ENCODE measurements around the gene ANXA1. TPM values are rescaled to one million over a fixed set of nuclear protein-coding genes. Genes with fewer than 3 reads are reported as not detected.
"Not testable (repeated sequence)": the region's sequence is repeated elsewhere in the genome, so short reads cannot be mapped to it uniquely, and the experiment has no call there.

The ANXA1 gene
- total RNA-seq, result 10 to 100 TPM; 17.9 to 19.9 TPM

GRCh38 chr9:73151653-73152542, at the start of gene ANXA1:
Gene ANXA1 (plus strand): TSS chr9:73151865. CDS start chr9:73158536, 6,671 bp downstream.
- peak within 1 kb of the TSS; percentile 79 for H3K27ac Mint-ChIP-seq
- H3K4me1 Mint-ChIP-seq (ENCODE audit: low read depth), result peaks cover 73% of the 10 kb centered on the region
- no peaks in the 10 kb centered on the region for H3K27me3 Mint-ChIP-seq (ENCODE audit: low read depth)
- intact Hi-C loops (cut with micrococcal nuclease), result loop anchor here (5.0 to 10.0 kb wide), 6 partner anchors 567 to 1993 kb away; partner anchors contain the start of genes CEMIP2, NMRK1 and OSTF1
- no peaks in the 10 kb centered on the region for H3K36me3 Mint-ChIP-seq (ENCODE audit: low read depth)
- H3K4me3 Mint-ChIP-seq, result peak within 1 kb of the TSS; percentile 68
- DNase-seq, result no peak
- CTCF ChIA-PET, result interaction anchor here (0.7 to 1.4 kb wide), 4 partner anchors 9 to 44 kb away, joined by 3 to 5 read pairs (median 4); no protein-coding TSS in a partner anchor
- H3K9me3 Mint-ChIP-seq, result no peaks in the 10 kb centered on the region

GRCh38 chr9:73104342-73104741, 47.3 kb upstream of the ANXA1 start:
- CTCF ChIA-PET, result no interaction called here
- Mint-ChIP-seq H3K4me3 (no peak overlapping the region), H3K9me3 (no peaks in the 10 kb centered on the region), H3K36me3 (ENCODE audit: low read depth) (no peaks in the 10 kb centered on the region), H3K27ac (no peak overlapping the region), H3K27me3 (ENCODE audit: low read depth) (peaks cover 2% of the 10 kb centered on the region), H3K4me1 (ENCODE audit: low read depth) (no peaks in the 10 kb centered on the region)
- DNase-seq, result no peak
- intact Hi-C loops (cut with micrococcal nuclease), result no loop called here

GRCh38 chr9:73104921-73105320, 46.7 kb upstream of the ANXA1 start:
- H3K4me1 Mint-ChIP-seq (ENCODE audit: low read depth), result no peaks in the 10 kb centered on the region
- CTCF ChIA-PET, result interaction anchor here (1.7 kb wide), 1 partner anchor 10 kb away, joined by 4 read pairs; no protein-coding TSS in a partner anchor

GRCh38 chr9:73107489-73108069, 44.1 kb upstream of the ANXA1 start:
- H3K27ac Mint-ChIP-seq; H3K36me3 Mint-ChIP-seq (ENCODE audit: low read depth); H3K4me3 Mint-ChIP-seq; H3K9me3 Mint-ChIP-seq; H3K27me3 Mint-ChIP-seq (ENCODE audit: low read depth); H3K4me1 Mint-ChIP-seq (ENCODE audit: low read depth): not testable (repeated sequence)
- intact Hi-C loops (cut with micrococcal nuclease), result loop anchor here (1.0 kb wide), 2 partner anchors 48 to 77 kb away; no protein-coding TSS in a partner anchor
- CTCF ChIA-PET, result interaction anchor here (0.5 to 8.7 kb wide), 37 partner anchors 9 to 706 kb away, joined by 3 to 167 read pairs (median 4); partner anchors contain the start of gene ANXA1
- DNase-seq, result peak; percentile 83

More at GRCh38 chr9:73104921-73105320, 46.7 kb upstream of the ANXA1 start:
- intact Hi-C loops (cut with micrococcal nuclease), result no loop called here
- Mint-ChIP-seq H3K27ac (no peak overlapping the region), H3K4me3 (no peak overlapping the region), H3K36me3 (ENCODE audit: low read depth) (no peaks in the 10 kb centered on the region), H3K27me3 (ENCODE audit: low read depth) (peaks cover 2% of the 10 kb centered on the region), H3K9me3 (no peaks in the 10 kb centered on the region)
- no peak for DNase-seq

- CTCF ChIA-PET, result interaction anchor here (1.2 to 8.7 kb wide), 4 partner anchors 8 to 68 kb away, joined by 3 to 167 read pairs (median 5); no protein-coding TSS in a partner anchor
- no peaks in the 10 kb centered on the region for H3K27me3 Mint-ChIP-seq (ENCODE audit: low read depth)
- no peaks in the 10 kb centered on the region for H3K36me3 Mint-ChIP-seq (ENCODE audit: low read depth)
- no peaks in the 10 kb centered on the region for H3K9me3 Mint-ChIP-seq
- no peak overlapping the region for H3K27ac Mint-ChIP-seq
- DNase-seq, result no peak
- H3K4me1 Mint-ChIP-seq (ENCODE audit: low read depth), result peaks cover 42% of the 10 kb centered on the region
- intact Hi-C loops (cut with micrococcal nuclease), result loop anchor here (1.0 kb wide), 1 partner anchor 42 kb away; no protein-coding TSS in a partner anchor
- H3K4me3 Mint-ChIP-seq, result no peak overlapping the region
Measured at GRCh38 chr9:73114058-73114457, 37.6 kb upstream of the ANXA1 start.

GRCh38 chr9:73114958-73115357, 36.7 kb upstream of the ANXA1 start:
- Mint-ChIP-seq H3K36me3 (ENCODE audit: low read depth) (no peaks in the 10 kb centered on the region), H3K9me3 (no peaks in the 10 kb centered on the region), H3K27me3 (ENCODE audit: low read depth) (no peaks in the 10 kb centered on the region), H3K4me1 (ENCODE audit: low read depth) (peaks cover 42% of the 10 kb centered on the region), H3K4me3 (no peak overlapping the region), H3K27ac (no peak overlapping the region)
- intact Hi-C loops (cut with micrococcal nuclease), result loop anchor here (1.0 kb wide), 1 partner anchor 41 kb away; no protein-coding TSS in a partner anchor
- no peak for DNase-seq
- CTCF ChIA-PET, result interaction anchor here (0.6 to 1.3 kb wide), 5 partner anchors 9 to 499 kb away, joined by 3 to 6 read pairs (median 4); no protein-coding TSS in a partner anchor

GRCh38 chr9:73116031-73116430, 35.6 kb upstream of the ANXA1 start:
- no peaks in the 10 kb centered on the region for H3K9me3 Mint-ChIP-seq
- peaks cover 42% of the 10 kb centered on the region for H3K4me1 Mint-ChIP-seq (ENCODE audit: low read depth)
- H3K4me3 Mint-ChIP-seq, result no peak overlapping the region
- H3K27ac Mint-ChIP-seq, result no peak overlapping the region
- peak; percentile 17 for DNase-seq
- no peaks in the 10 kb centered on the region for H3K36me3 Mint-ChIP-seq (ENCODE audit: low read depth)
- intact Hi-C loops (cut with micrococcal nuclease), result no loop called here
- CTCF ChIA-PET, result interaction anchor here (0.7 to 2.0 kb wide), 3 partner anchors 9 to 40 kb away, joined by 3 to 8 read pairs (median 3); no protein-coding TSS in a partner anchor
- no peaks in the 10 kb centered on the region for H3K27me3 Mint-ChIP-seq (ENCODE audit: low read depth)

GRCh38 chr9:73116880-73117279, 34.8 kb upstream of the ANXA1 start:
- H3K4me1 Mint-ChIP-seq (ENCODE audit: low read depth), result peaks cover 42% of the 10 kb centered on the region
- H3K27me3 Mint-ChIP-seq (ENCODE audit: low read depth), result no peaks in the 10 kb centered on the region
- no peak overlapping the region for H3K4me3 Mint-ChIP-seq
- DNase-seq, result no peak
- H3K36me3 Mint-ChIP-seq (ENCODE audit: low read depth), result no peaks in the 10 kb centered on the region
- intact Hi-C loops (cut with micrococcal nuclease), result loop anchor here (1.0 kb wide), 3 partner anchors 15 to 37 kb away; no protein-coding TSS in a partner anchor
- CTCF ChIA-PET, result interaction anchor here (0.5 to 2.0 kb wide), 4 partner anchors 10 to 84 kb away, joined by 3 to 8 read pairs (median 3); no protein-coding TSS in a partner anchor
- no peaks in the 10 kb centered on the region for H3K9me3 Mint-ChIP-seq
- no peak overlapping the region for H3K27ac Mint-ChIP-seq

GRCh38 chr9:73118286-73118685, 33.4 kb upstream of the ANXA1 start:
- DNase-seq, result no peak
- Mint-ChIP-seq H3K4me3 (no peak overlapping the region), H3K4me1 (ENCODE audit: low read depth) (peaks cover 40% of the 10 kb centered on the region), H3K27me3 (ENCODE audit: low read depth) (no peaks in the 10 kb centered on the region), H3K27ac (no peak overlapping the region), H3K9me3 (no peaks in the 10 kb centered on the region), H3K36me3 (ENCODE audit: low read depth) (no peaks in the 10 kb centered on the region)
- intact Hi-C loops (cut with micrococcal nuclease), result loop anchor here (2.0 kb wide), 1 partner anchor 103 kb away; no protein-coding TSS in a partner anchor
- CTCF ChIA-PET, result no interaction called here

GRCh38 chr9:73118898-73119554, 32.6 kb upstream of the ANXA1 start:
- Mint-ChIP-seq H3K27ac (no peak overlapping the region), H3K36me3 (ENCODE audit: low read depth) (no peaks in the 10 kb centered on the region), H3K27me3 (ENCODE audit: low read depth) (no peaks in the 10 kb centered on the region), H3K9me3 (no peaks in the 10 kb centered on the region), H3K4me3 (no peak overlapping the region), H3K4me1 (ENCODE audit: low read depth) (peaks cover 34% of the 10 kb centered on the region)
- CTCF ChIA-PET, result interaction anchor here (1.0 kb wide), 1 partner anchor 12 kb away, joined by 5 read pairs; no protein-coding TSS in a partner anchor
- DNase-seq, result no peak
- intact Hi-C loops (cut with micrococcal nuclease), result loop anchor here (2.0 kb wide), 1 partner anchor 102 kb away; no protein-coding TSS in a partner anchor

GRCh38 chr9:73121375-73121935, 30.2 kb upstream of the ANXA1 start:
- Mint-ChIP-seq H3K27me3 (ENCODE audit: low read depth) (no peaks in the 10 kb centered on the region), H3K27ac (no peak overlapping the region), H3K9me3 (no peaks in the 10 kb centered on the region), H3K4me3 (no peak overlapping the region), H3K4me1 (ENCODE audit: low read depth) (peaks cover 16% of the 10 kb centered on the region), H3K36me3 (ENCODE audit: low read depth) (no peaks in the 10 kb centered on the region)
- no peak for DNase-seq
- intact Hi-C loops (cut with micrococcal nuclease), result no loop called here
- CTCF ChIA-PET, result no interaction called here

Measured in activated naive CD4-positive, alpha-beta T cell treated with anti-CD3 and anti-CD28 coated beads for 36 hours (primary cell).